ENCODE results near the gene PLEKHM3.

Gene PLEKHM3

DNA sequence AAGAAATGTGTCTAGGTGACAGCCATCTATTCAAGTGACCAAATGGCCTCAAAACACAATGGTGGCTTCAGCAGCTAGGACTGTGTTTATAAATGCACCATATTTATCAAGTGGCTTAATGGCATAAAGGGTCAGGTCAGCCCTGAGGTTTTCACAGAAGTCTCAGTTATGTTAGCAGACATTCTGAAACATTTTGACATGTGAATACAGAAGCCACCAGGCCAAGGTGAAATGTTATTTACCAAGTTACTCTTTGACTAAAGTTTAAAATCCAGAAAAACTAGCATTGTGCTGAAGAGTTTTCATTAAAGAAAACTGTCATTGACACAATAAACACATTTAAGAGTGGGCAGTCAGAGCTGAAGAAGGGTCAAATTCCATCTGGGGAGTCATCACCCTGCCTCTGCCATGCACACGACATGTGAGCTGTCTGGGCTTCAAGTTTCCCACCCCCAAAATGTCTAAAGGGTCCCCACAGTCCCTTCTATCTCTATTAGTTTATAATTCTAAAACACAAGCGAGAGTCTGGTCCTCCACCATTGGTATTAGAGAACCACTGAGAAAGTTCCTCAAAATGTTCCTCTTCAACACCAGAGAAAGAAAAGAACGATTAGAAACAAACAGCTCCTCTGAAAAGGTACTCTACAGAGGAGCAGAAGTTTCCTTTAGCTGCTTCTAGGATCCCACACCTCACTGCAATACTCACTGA lies 178.1 kb downstream of the PLEKHM3 start:
- DNase-seq, result no peak

GRCh38 chr2:207845202-207845864 lies 180.0 kb downstream of the PLEKHM3 start:
- DNase-seq, result no peak

DNA sequence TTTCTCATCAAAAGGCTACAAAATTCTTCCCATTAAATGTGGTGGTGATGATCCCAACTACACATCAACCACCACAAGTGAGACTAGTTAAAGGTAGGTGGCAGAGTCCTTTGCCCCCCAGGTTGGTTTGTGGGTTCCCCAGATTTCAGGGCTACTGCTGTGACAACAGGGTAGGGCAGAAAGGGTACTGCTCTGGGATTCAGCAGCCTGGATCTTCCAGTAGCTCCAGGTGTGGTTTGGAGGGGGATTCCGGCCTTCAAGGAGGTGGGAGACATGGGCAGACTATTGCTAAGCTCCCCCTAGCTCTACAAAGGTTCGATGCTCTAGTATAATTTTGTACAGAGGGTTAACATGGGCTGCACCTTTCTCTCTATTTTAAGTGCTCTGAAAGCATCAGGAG lies 180.7 kb downstream of the PLEKHM3 start:
- DNase-seq, result no peak

DNA sequence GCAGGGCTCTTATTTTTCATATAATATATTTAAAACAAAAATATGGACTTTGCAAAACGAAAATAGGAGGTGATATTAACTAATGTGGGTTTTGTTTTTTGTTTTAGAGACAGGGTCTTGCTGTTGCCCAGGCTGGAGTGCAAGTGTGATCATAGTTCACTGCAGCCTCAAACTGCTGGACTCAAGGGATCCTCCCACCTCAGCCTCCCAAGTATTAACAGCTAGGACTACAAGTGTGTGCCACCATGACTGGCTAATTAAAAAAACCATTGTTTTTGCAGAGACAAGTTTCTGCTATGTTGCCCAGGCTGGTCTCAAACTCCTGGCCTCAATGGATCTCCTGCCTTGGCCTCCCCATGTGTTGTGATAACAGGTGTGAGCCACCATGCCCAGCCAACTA lies 185.2 kb downstream of the PLEKHM3 start:
- DNase-seq, result no peak

DNA sequence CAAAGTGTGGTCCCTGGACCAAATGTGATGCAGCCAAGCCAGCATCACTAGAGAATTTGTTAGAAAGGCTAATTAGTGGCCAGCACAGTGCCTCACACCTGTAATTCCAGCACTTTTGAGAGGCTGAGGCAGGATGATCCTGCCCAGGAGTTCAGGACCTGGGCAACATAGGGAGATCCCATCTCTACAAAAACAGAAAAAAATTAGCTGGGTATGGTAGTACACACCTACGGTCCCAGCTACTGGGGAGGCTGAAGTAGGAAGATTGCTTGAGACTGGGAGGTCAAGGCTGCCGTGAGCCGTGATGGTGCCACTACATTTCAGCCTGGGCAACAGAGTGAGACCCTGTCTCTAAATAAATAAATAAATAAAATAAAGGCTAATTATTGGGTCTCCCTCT lies 185.8 kb downstream of the PLEKHM3 start:
- no peak for DNase-seq

DNA sequence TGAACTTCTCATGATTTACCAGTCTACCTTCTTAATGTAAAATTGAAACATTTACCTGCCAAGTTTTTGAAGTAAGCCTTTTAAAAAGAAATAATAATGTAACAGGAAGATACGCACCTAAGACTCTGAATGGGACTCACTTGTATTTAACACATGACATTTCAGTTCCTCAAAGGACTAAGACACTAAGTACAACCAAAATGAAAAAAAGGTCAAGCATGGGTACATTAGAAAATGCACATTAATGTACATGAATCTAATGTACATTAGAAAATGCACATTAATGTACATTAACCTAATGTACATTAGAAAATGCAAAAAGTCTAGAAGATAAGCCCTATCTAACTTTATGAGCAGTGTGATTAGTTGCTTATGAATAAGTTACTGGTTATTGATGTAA lies 186.3 kb downstream of the PLEKHM3 start:
- DNase-seq, result no peak

GRCh38 chr2:207836521-207837133 lies 188.7 kb downstream of the PLEKHM3 start:
- no peak for DNase-seq

GRCh38 chr2:207835805-207836204 lies 189.5 kb downstream of the PLEKHM3 start:
- no peak for DNase-seq

DNA sequence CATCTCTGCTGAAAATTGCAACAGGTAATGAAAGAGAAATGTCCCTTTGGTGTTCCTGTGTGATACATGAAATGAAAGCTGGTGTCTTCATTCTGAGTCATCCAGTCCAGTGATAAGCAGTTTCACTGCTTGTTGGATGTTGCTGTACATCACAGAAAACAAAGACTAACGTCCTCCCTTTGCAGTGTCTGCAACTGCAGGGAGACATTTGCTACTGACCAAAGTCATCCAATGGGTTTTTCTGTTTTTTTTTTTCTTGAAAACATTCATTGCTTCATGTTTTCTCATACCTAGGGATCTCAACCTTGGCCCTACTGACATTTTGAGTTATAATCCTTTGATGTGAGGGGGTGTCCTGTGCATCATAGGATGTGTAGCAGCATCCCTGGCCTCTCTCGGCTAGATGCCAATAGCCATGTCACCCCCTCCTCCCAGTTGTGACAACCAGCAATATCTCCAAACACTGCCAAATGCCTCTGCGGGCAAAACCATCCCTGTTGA lies 192.0 kb downstream of the PLEKHM3 start:
- DNase-seq, result no peak

DNA sequence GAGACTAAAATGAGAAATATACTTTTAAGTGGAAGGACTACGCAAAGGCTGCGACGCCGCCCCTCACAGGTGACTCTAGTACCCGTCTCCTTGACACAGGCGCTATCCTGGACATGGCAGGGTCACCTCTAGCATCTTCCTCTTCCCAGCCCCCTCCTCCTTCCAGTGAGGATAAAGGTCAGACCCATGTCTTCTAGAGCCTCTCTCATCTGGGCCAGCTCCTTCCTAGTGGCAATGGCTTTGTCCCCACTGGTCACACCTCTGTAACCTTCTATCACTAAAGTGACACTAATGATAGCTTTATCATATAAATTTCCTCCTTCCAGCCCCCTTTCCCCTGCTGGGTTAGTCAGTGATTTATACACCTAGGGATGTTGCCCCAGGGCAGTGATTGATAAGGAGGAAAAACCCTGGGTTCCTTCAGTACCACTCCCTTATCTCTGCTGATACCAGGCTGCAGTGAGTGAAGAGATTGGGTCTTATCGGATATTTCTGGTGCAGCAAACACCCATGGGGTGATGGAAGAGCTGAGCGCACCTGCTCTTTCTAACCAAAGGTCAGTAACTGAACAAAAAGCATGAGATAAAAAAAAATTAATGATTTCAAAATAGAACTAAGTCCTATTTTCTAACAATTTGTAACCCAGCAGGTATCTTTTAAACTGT lies 193.6 kb downstream of the PLEKHM3 start:
- DNase-seq, result no peak

DNA sequence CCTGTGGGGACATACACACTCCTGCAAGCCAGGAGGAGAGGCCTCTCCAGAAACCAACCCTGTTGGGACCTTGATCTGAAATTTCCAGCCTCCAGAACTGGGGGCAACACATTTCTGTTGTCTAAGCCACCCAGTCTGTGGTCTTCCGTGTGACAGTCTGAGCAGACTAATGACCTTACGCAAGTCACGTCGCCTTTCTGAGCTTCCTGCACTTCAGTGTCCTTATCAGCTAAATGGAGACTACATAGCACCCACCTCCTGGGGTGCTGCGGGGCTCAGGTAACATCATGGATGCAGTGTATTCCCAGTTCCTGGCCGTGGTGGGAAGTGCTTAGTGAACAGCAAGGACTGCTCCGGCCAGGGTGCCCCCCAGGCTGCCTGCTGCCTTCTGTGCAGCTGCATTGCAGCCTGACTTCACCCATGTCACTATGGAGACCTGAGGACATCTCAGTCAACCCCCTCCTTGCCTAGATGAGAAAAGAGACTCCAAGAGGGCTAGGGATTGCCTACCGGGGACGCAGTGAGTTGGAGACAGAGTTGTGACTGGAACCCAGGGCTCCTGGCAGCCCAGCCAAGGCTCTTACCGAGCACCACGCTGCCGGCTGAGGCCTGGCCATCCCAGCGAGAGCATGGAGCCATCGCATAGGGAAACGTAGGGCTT lies 194.4 kb downstream of the PLEKHM3 start:
- no peak for DNase-seq

- DNase-seq, result no peak
Measured at GRCh38 chr2:207828361-207829057, 196.8 kb downstream of the PLEKHM3 start.

DNA sequence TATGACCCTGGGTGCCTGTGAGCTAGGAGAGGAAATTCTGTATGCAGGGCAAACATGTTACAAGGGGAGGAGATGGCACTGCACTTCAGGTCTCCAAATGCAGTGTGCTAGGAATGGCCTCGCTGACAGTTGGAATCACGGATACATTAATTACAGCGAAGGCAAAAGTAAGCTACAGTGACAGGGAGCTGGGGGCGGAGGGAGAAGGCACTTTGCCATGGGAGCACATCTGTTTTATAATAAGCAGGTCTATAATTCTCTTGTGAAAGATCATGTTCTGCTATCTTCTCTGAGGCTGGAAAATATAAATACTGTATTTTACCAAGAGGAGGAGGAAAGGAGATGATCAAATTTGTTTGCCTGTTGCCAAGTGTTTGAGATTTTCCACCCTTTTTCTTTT lies 199.3 kb downstream of the PLEKHM3 start:
- DNase-seq, result no peak

- DNase-seq, result no peak
Measured at GRCh38 chr2:207825045-207825954, 200.0 kb downstream of the PLEKHM3 start.

DNA sequence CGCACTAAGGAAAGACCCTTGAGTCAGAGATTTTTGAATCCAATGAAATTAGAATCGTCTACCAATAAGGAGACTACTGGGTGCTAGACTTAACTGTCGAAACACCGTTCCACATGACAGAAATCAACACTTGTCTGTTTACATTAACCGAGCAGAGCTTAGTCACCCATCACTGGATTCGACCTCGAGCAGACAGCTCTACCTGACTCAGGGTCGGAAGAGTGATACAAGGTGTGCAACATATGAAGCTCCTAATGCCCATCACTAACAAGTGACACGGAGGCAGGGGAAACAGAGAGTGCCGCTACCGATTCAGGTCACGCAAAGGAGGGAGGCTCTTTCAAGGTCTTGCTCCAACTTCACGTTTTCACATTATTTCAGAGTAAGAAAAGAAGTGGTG lies 201.5 kb downstream of the PLEKHM3 start:
- DNase-seq, result no peak

GRCh38 chr2:207819839-207820784 lies 205.2 kb downstream of the PLEKHM3 start:
- no peak for DNase-seq

GRCh38 chr2:207819021-207819797 lies 206.1 kb downstream of the PLEKHM3 start:
- DNase-seq, result no peak

DNA sequence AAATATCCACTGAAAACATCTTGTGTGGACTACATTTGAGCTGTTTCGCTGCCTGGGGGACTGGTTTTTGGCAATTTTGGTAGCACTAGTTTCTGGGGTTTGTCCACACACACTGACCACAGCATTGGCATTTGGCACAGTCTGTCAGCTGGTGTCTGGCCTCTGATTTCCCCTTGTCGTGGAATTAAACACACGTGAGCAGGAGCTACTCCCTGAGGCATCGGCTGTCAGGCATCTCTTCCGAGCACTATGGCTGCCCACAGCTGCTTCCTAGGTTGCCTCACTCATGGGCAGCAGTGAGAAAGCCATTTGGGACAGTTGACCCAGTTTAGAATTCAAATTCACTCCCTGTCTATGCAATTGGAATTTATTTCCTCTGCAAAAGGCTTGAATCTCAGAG lies 208.8 kb downstream of the PLEKHM3 start:
- no peak for DNase-seq

GRCh38 chr2:207815254-207815653 lies 210.1 kb downstream of the PLEKHM3 start:
- DNase-seq, result no peak
